ENCODE data around the gene LHFPL6.

The LHFPL6 gene

GRCh38 chr13:39311619-39312018 lies 291.4 kb downstream of the LHFPL6 start:
- Histone ChIP-seq H3K27ac (ENCODE audit: low read depth, low read length, poor library complexity, severe bottlenecking) (no peak overlapping the region), H2AFZ (ENCODE audit: low read length) (no peak overlapping the region), H3F3A (ENCODE audit: insufficient read depth, low read length) (no peaks in the 10 kb centered on the region), H3K4me1 (ENCODE audit: insufficient read depth, low read length, severe bottlenecking) (no peaks in the 10 kb centered on the region), H3K9me2 (ENCODE audit: low read depth, low read length) (no peaks in the 10 kb centered on the region), H3K36me3 (ENCODE audit: insufficient read depth, low read length) (no peaks in the 10 kb centered on the region), H3K4me3 (ENCODE audit: low read depth, low read length, poor library complexity, severe bottlenecking) (no peak overlapping the region), H3K79me2 (ENCODE audit: insufficient read depth, low read length) (no peaks in the 10 kb centered on the region), H3K27me3 (ENCODE audit: insufficient read depth, low read length) (no peaks in the 10 kb centered on the region), H3K9me3 (ENCODE audit: low read length) (no peaks in the 10 kb centered on the region), H4K20me1 (ENCODE audit: insufficient read depth, low read length) (no peaks in the 10 kb centered on the region), H3K4me2 (ENCODE audit: low read length) (no peak overlapping the region), H3K9ac (ENCODE audit: low read length) (no peak overlapping the region)
- no peak for TF ChIP-seq EZH2 (IDR thresholded peaks at IDR 0.05; ENCODE audit: borderline replicate concordance, low read length)
- TF ChIP-seq CTCF (IDR thresholded peaks at IDR 0.05; ENCODE audit: low read length), result no peak

- Histone ChIP-seq H3K9ac (ENCODE audit: low read length) (no peak overlapping the region), H3K9me2 (ENCODE audit: low read depth, low read length) (no peaks in the 10 kb centered on the region), H2AFZ (ENCODE audit: low read length) (no peak overlapping the region), H3K4me1 (ENCODE audit: insufficient read depth, low read length, severe bottlenecking) (no peaks in the 10 kb centered on the region), H3K27me3 (ENCODE audit: insufficient read depth, low read length) (no peaks in the 10 kb centered on the region), H3F3A (ENCODE audit: insufficient read depth, low read length) (no peaks in the 10 kb centered on the region), H3K79me2 (ENCODE audit: insufficient read depth, low read length) (no peaks in the 10 kb centered on the region), H3K4me3 (ENCODE audit: low read depth, low read length, poor library complexity, severe bottlenecking) (no peak overlapping the region), H4K20me1 (ENCODE audit: insufficient read depth, low read length) (no peaks in the 10 kb centered on the region), H3K9me3 (ENCODE audit: low read length) (no peaks in the 10 kb centered on the region), H3K36me3 (ENCODE audit: insufficient read depth, low read length) (no peaks in the 10 kb centered on the region), H3K27ac (ENCODE audit: low read depth, low read length, poor library complexity, severe bottlenecking) (no peak overlapping the region), H3K4me2 (ENCODE audit: low read length) (no peak overlapping the region)
- TF ChIP-seq CTCF (IDR thresholded peaks at IDR 0.05; ENCODE audit: low read length), result no peak
- TF ChIP-seq EZH2 (IDR thresholded peaks at IDR 0.05; ENCODE audit: borderline replicate concordance, low read length), result no peak
Measured at GRCh38 chr13:39310961-39311360, 292.0 kb downstream of the LHFPL6 start.

GRCh38 chr13:39306639-39307589 lies 296.1 kb downstream of the LHFPL6 start:
- Histone ChIP-seq H3K27ac (ENCODE audit: low read depth, low read length, poor library complexity, severe bottlenecking) (no peak overlapping the region), H3K79me2 (ENCODE audit: insufficient read depth, low read length) (no peaks in the 10 kb centered on the region), H3K27me3 (ENCODE audit: insufficient read depth, low read length) (no peaks in the 10 kb centered on the region), H3K9ac (ENCODE audit: low read length) (no peak overlapping the region), H4K20me1 (ENCODE audit: insufficient read depth, low read length) (no peaks in the 10 kb centered on the region), H3K4me1 (ENCODE audit: insufficient read depth, low read length, severe bottlenecking) (no peaks in the 10 kb centered on the region), H3K36me3 (ENCODE audit: insufficient read depth, low read length) (no peaks in the 10 kb centered on the region), H3K9me2 (ENCODE audit: low read depth, low read length) (no peaks in the 10 kb centered on the region), H3K9me3 (ENCODE audit: low read length) (no peaks in the 10 kb centered on the region), H3F3A (ENCODE audit: insufficient read depth, low read length) (no peaks in the 10 kb centered on the region), H3K4me3 (ENCODE audit: low read depth, low read length, poor library complexity, severe bottlenecking) (no peak overlapping the region), H2AFZ (ENCODE audit: low read length) (no peak overlapping the region), H3K4me2 (ENCODE audit: low read length) (no peak overlapping the region)
- TF ChIP-seq CTCF (IDR thresholded peaks at IDR 0.05; ENCODE audit: low read length) (no peak), EZH2 (IDR thresholded peaks at IDR 0.05; ENCODE audit: borderline replicate concordance, low read length) (no peak)

Data from OCI-LY1 (cell line).